ENCODE data around the gene CORO6. TPM values are rescaled to one million over a fixed set of nuclear protein-coding genes. Genes with fewer than 3 reads are reported as not detected.

Gene CORO6
- total and polyA plus RNA-seq, 2 of the 4 experiments (the other 2 are of a cell fraction), result 3.4 to 7.6 TPM

GRCh38 chr17:29661213-29661612 lies 38.5 kb upstream of the CORO6 start:
- no peak overlapping the region for H3K4me2 ChIP-seq (ENCODE audit: low read depth, low read length)
- H3K79me1 ChIP-seq (ENCODE audit: low read depth in 1 of 2, low read length in 2 of 2), result no peaks in the 10 kb centered on the region
- H2BK15ac ChIP-seq (ENCODE audit: low read depth, low read length), result no peak overlapping the region
- no peak overlapping the region for H3K9ac ChIP-seq (ENCODE audit: low read depth, low read length)
- intact Hi-C loops (cut with micrococcal nuclease), result no loop called here
- H3K56ac ChIP-seq (ENCODE audit: extremely low read depth, insufficient read depth, low read length), result no peak overlapping the region
- no peak overlapping the region for H2AFZ ChIP-seq (replicated peaks; ENCODE audit: low read length, poor library complexity)
- H3K18ac ChIP-seq (ENCODE audit: low read depth, low read length), result no peak overlapping the region
- no peak overlapping the region for H3K27ac ChIP-seq (ENCODE audit: insufficient read depth, low read length)
- no peak overlapping the region for H3K14ac ChIP-seq (replicated peaks; ENCODE audit: low read depth, low read length)
- H3K9me1 ChIP-seq (ENCODE audit: insufficient read depth, low read length), result peaks cover 5% of the 10 kb centered on the region; the same call in 1 of the 2 replicates
- no peak for DNase-seq
- no CpG with 5 or more reads among the region's 2 CpGs for WGBS, 2 experiments (ENCODE audit: extremely low coverage in 2 of 2, insufficient read length in 1 of 2)
- no TSS peak for BruUV-seq (replicated peaks)
- no peak overlapping the region for H2BK5ac ChIP-seq (ENCODE audit: low read depth, low read length, poor library complexity, severe bottlenecking)
- no peak overlapping the region for H2AK5ac ChIP-seq (ENCODE audit: low read depth, low read length)
- H4K91ac ChIP-seq (ENCODE audit: insufficient read depth, low read depth, low read length), result no peak overlapping the region
- no peak overlapping the region for H2BK20ac ChIP-seq (ENCODE audit: low read depth, low read length)
- ATAC-seq (ENCODE audit: low read depth), result no peak
- dilution Hi-C loops (cut with HindIII; ENCODE audit: low sequenced_read_pairs, unreplicated experiment), result no loop called here
- H3K9me3 ChIP-seq (ENCODE audit: control insufficient read depth, insufficient read depth, low read length), result no peaks in the 10 kb centered on the region
- no peak overlapping the region for H2BK120ac ChIP-seq (ENCODE audit: low read depth, low read length)
- ChIA-PET POLR2A (ENCODE audit: unreplicated experiment) (no interaction called here), CTCF (no interaction called here)
- in situ Hi-C loops (cut with MboI; ENCODE audit: low sequenced_read_pairs), result no loop called here
- H3K4me3 ChIP-seq (ENCODE audit: insufficient read depth, low read depth, low read length), result no peak overlapping the region
- peaks cover 12% of the 10 kb centered on the region for H3K36me3 ChIP-seq (ENCODE audit: control insufficient read depth, insufficient read depth, low read length)
- no peak overlapping the region for H2AK9ac ChIP-seq (replicated peaks; ENCODE audit: low read depth, low read length, poor library complexity)
- no peak overlapping the region for H4K8ac ChIP-seq (ENCODE audit: low read depth in 2 of 2, low read length in 2 of 2)
- H4K5ac ChIP-seq (ENCODE audit: low read depth, low read length), result no peak overlapping the region
- no peaks in the 10 kb centered on the region for H3K27me3 ChIP-seq (ENCODE audit: control insufficient read depth, insufficient read depth, low read length)
- H3K4ac ChIP-seq (ENCODE audit: low read depth, low read length), result no peak overlapping the region
- H4K20me1 ChIP-seq (ENCODE audit: insufficient read depth, low read length), result no peaks in the 10 kb centered on the region
- no peak overlapping the region for H3K23ac ChIP-seq (ENCODE audit: low read depth, low read length)
- TF ChIP-seq NFE2L2 (IDR thresholded peaks at IDR 0.05; ENCODE audit: low read depth, low read length), result no peak
- TF ChIP-seq RCOR1 (IDR thresholded peaks at IDR 0.05; ENCODE audit: insufficient replicate concordance, low read length), result no peak
- TF ChIP-seq RFX5 (IDR thresholded peaks at IDR 0.05; ENCODE audit: low read depth, low read length), result no peak
- TF ChIP-seq MXI1 (IDR thresholded peaks at IDR 0.05; ENCODE audit: borderline replicate concordance, low read depth, low read length), result no peak
- TF ChIP-seq POLR2A (IDR thresholded peaks at IDR 0.05; ENCODE audit: low read depth, low read length), result no peak
- no peak for TF ChIP-seq SMC3 (IDR thresholded peaks at IDR 0.05; ENCODE audit: low read depth, low read length)
- no peak for TF ChIP-seq CHD1 (IDR thresholded peaks at IDR 0.05; ENCODE audit: low read depth, low read length)
- no peak for TF ChIP-seq MAFK (IDR thresholded peaks at IDR 0.05; ENCODE audit: low read depth, low read length)
- no peak for TF ChIP-seq USF2 (IDR thresholded peaks at IDR 0.05; ENCODE audit: low read depth, low read length)
- no peak for TF ChIP-seq CTCF (conservative IDR thresholded peaks at IDR 0.05; ENCODE audit: low read depth, low read length)
- TF ChIP-seq ELK1 (IDR thresholded peaks at IDR 0.05; ENCODE audit: borderline replicate concordance, low read depth, low read length), result no peak
- TF ChIP-seq RAD21 (IDR thresholded peaks at IDR 0.05; ENCODE audit: low read length), result no peak
- TF ChIP-seq MAZ (IDR thresholded peaks at IDR 0.05; ENCODE audit: borderline replicate concordance, low read depth, low read length), result no peak
- no peak for TF ChIP-seq CEBPB (IDR thresholded peaks at IDR 0.05; ENCODE audit: low read depth, low read length)
- TF ChIP-seq BHLHE40 (IDR thresholded peaks at IDR 0.05; ENCODE audit: low read depth, low read length), result no peak
- TF ChIP-seq FOS (IDR thresholded peaks at IDR 0.05; ENCODE audit: low read depth, low read length), result no peak
- peaks cover 2% of the 10 kb centered on the region; the same call in 1 of the 2 replicates for H3K4me1 ChIP-seq (ENCODE audit: control insufficient read depth, insufficient read depth, low read length)
